ENCODE data around the gene PSMG4. TPM values are rescaled to one million over a fixed set of nuclear protein-coding genes. Genes with fewer than 3 reads are reported as not detected.

PSMG4 gene
- total and polyA plus RNA-seq, 9 of the 15 experiments (the other 6 are each of a cell fraction or from before 2014, with no cell fraction given) = 12.9 to 185 (median 52.0) TPM

DNA sequence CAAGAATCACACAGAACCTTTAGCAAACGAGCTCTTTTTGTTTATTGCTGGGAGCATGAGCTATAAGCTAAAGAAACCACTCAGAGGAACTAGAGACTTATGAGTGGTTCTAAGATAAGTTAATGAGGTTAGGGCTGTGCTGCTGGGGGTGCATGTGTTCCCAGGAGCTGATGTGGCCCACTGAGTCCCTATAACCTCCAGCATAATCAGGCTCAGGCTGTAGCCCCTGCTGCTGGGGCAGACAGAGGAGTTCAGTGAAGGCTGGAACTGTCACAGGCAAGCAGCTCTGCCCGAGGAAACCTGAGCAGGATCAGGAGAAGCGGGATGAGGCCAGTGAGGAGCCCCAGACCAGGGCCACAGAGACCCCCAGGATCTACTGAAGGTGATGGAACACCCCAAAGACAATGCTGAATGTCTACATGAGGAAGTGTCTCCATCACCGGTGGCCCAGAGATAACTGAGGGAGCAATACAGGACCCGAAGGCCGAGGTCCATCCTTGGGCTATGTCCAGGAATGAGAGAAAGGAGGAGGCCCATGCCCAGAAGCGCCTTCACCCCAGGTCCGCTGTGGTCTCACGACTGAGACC, 48.6 kb upstream of the PSMG4 start:
- WGBS (ENCODE audit: insufficient coverage, low coverage, missing lambda C conversion rate) = 71% methylated on average over 8 of the region's 9 CpGs
- H3K27ac ChIP-seq (ENCODE audit: extremely low read depth, low read depth, low read length) = peak overlapping the region; percentile 75; the same call in 2 of the 3 replicates

More for the DNA sequence above, 48.6 kb upstream of the PSMG4 start:
- no peak for FAIRE-seq
- CTCF ChIA-PET (ENCODE audit: low intra/inter-chr PET ratio) = no interaction called here
- H3K4me2 ChIP-seq (ENCODE audit: insufficient read depth, low read length) = no peak overlapping the region
- H2AFZ ChIP-seq (ENCODE audit: low read depth, low read length) = peak overlapping the region; percentile 90
- no peaks in the 10 kb centered on the region for H3K27me3 ChIP-seq (ENCODE audit: control insufficient read depth in 2 of 2, insufficient read depth in 2 of 2, low read length in 2 of 2)
- no peak for DNase-seq (ENCODE audit: extremely low read depth in 1 of 4, low spot score in 3 of 4)
- no peaks in the 10 kb centered on the region for H3K79me2 ChIP-seq (ENCODE audit: control insufficient read depth, insufficient read depth, low read length)
- POLR2A ChIA-PET = interaction anchor here (1.2 to 4.3 kb wide), 5 partner anchors 10 to 67 kb away, joined by 3 to 21 read pairs (median 4); partner anchors contain the start of gene TUBB2A
- intact Hi-C loops (cut with micrococcal nuclease) (no loop called here), in situ Hi-C loops (cut with MboI) (no loop called here)
- no peaks in the 10 kb centered on the region for H4K20me1 ChIP-seq (replicated peaks; ENCODE audit: control insufficient read depth, insufficient read depth, low read length)
- TF ChIP-seq, protein P1, sequence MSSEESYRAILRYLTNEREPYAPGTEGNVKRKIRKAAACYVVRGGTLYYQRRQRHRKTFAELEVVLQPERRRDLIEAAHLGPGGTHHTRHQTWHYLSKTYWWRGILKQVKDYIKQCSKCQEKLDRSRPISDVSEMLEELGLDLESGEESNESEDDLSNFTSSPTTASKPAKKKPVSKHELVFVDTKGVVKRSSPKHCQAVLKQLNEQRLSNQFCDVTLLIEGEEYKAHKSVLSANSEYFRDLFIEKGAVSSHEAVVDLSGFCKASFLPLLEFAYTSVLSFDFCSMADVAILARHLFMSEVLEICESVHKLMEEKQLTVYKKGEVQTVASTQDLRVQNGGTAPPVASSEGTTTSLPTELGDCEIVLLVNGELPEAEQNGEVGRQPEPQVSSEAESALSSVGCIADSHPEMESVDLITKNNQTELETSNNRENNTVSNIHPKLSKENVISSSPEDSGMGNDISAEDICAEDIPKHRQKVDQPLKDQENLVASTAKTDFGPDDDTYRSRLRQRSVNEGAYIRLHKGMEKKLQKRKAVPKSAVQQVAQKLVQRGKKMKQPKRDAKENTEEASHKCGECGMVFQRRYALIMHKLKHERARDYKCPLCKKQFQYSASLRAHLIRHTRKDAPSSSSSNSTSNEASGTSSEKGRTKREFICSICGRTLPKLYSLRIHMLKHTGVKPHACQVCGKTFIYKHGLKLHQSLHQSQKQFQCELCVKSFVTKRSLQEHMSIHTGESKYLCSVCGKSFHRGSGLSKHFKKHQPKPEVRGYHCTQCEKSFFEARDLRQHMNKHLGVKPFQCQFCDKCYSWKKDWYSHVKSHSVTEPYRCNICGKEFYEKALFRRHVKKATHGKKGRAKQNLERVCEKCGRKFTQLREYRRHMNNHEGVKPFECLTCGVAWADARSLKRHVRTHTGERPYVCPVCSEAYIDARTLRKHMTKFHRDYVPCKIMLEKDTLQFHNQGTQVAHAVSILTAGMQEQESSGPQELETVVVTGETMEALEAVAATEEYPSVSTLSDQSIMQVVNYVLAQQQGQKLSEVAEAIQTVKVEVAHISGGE (CRISPR knock-in tag; IDR thresholded peaks at IDR 0.05) = peak in 1 of 3 experiments; percentile 6; a peak in 1 of 6 replicates
- TF ChIP-seq MYC (IDR thresholded peaks at IDR 0.05; ENCODE audit: low read depth, low read length) (no peak), MYC (CRISPR knock-in tag; IDR thresholded peaks at IDR 0.05; ENCODE audit: borderline replicate concordance, low read depth) (no peak)
- H3K36me3 ChIP-seq (ENCODE audit: control insufficient read depth, insufficient read depth, low read length) = no peaks in the 10 kb centered on the region
- no peaks in the 10 kb centered on the region for H3K9me1 ChIP-seq (ENCODE audit: control insufficient read depth, insufficient read depth, low read length)
- BruUV-seq (replicated peaks) = no TSS peak
- H3K4me3 ChIP-seq = no peak overlapping the region
- H3K9me3 ChIP-seq (replicated peaks; ENCODE audit: control insufficient read depth, insufficient read depth, low read depth, low read length) = no peaks in the 10 kb centered on the region
- H3K4me1 ChIP-seq (replicated peaks in 1 of 2; ENCODE audit: control insufficient read depth in 2 of 2, insufficient read depth in 2 of 2, low read length in 2 of 2) = peaks cover 33 to 44% of the 10 kb centered on the region in 2 experiments
- no peak for ATAC-seq
- H3K9ac ChIP-seq (ENCODE audit: insufficient read depth in 1 of 2, low read depth in 2 of 2, low read length in 2 of 2) = peak overlapping the region in 1 of 2 experiments; percentile 7; a peak in 1 of 4 replicates
